CD4-positive, alpha-beta T cell (primary cell): ENCODE measurements around the gene MMP19. TPM values are rescaled to one million over a fixed set of nuclear protein-coding genes. Genes with fewer than 3 reads are reported as not detected.

Experiments used
- ATAC-seq: fragments of 200-7000 bp; cut with Tn5 transposase; one replicate; pipeline ENCODE4 v1.10.0; 2022; ENCODE audit warnings: mild to moderate bottlenecking; ENCODE audit not compliant: poor library complexity
- CTCF ChIA-PET: fragments of 350-600 bp; sonication (Branson Sonifier 250); formaldehyde crosslinking; loops from one replicate; lab custom pipeline; 2021; ENCODE audit warnings: antibody characterized with exemption, inconsistent platforms; lab: Charles Lee
- POLR2A ChIA-PET: fragments of 350-600 bp; sonication (Branson Sonifier 250); formaldehyde crosslinking; loops from one replicate; lab custom pipeline; 2021; ENCODE audit warnings: antibody characterized with exemption, inconsistent platforms; lab: Charles Lee
- DNase-seq, 14 experiments: peaks; one replicate each; pipeline ENCODE4 v3.0.0-alpha.2; 2013 to 2020; ENCODE audit warnings: mixed read lengths in 2 of 14
- H3K27ac ChIP-seq, 2 donors: one replicate each; pipeline versions ENCODE4 v1.5.1 to v1.7.0; 2013; ENCODE audit warnings: low read length in 2 of 2, low read depth in 1 of 2, mild to moderate bottlenecking in 1 of 2
- H3K27me3 ChIP-seq, 2 experiments: 1 replicate in 1 of 2; 2 replicates in 1 of 2; pipeline versions ENCODE4 v1.6.1 to v1.7.0; 2013; ENCODE audit warnings: low read length in 2 of 2, control low read depth in 1 of 2, mild to moderate bottlenecking in 1 of 2, moderate library complexity in 1 of 2; ENCODE audit not compliant: insufficient read depth in 2 of 2, control insufficient read depth in 1 of 2
- H3K36me3 ChIP-seq: one replicate; pipeline ENCODE4 v1.6.1; 2013; ENCODE audit warnings: low read length, control low read depth; ENCODE audit not compliant: insufficient read depth
- H3K4me1 ChIP-seq: one replicate; pipeline ENCODE4 v1.6.1; 2013; ENCODE audit warnings: low read length, control low read depth; ENCODE audit not compliant: insufficient read depth
- H3K4me3 ChIP-seq: one replicate; pipeline ENCODE4 v1.5.1; 2013; ENCODE audit warnings: mild to moderate bottlenecking, low read length, moderate library complexity
- H3K9me3 ChIP-seq, 2 experiments: 1 replicate in 1 of 2; 2 replicates in 1 of 2; pipeline versions ENCODE4 v1.6.1 to v1.7.0; 2013; ENCODE audit warnings: low read length in 2 of 2, mild to moderate bottlenecking in 2 of 2, control low read depth in 1 of 2, moderate library complexity in 1 of 2; ENCODE audit not compliant: control insufficient read depth in 1 of 2, insufficient read depth in 1 of 2
- H3K27ac Mint-ChIP-seq: one replicate; pipeline ENCODE4 v1.8.0; 2020; ENCODE audit warnings: mixed read lengths
- H3K27me3 Mint-ChIP-seq: one replicate; pipeline ENCODE4 v1.8.0; 2021; ENCODE audit warnings: mixed read lengths
- H3K36me3 Mint-ChIP-seq: one replicate; pipeline ENCODE4 v1.8.0; 2021; ENCODE audit warnings: low read depth, mixed read lengths
- H3K4me1 Mint-ChIP-seq: one replicate; pipeline ENCODE4 v1.8.0; 2021; ENCODE audit warnings: low read depth, mixed read lengths
- H3K4me3 Mint-ChIP-seq: one replicate; pipeline ENCODE4 v1.8.0; 2020; ENCODE audit warnings: mild to moderate bottlenecking, mixed read lengths
- H3K9me3 Mint-ChIP-seq: one replicate; pipeline ENCODE4 v1.8.0; 2020; ENCODE audit warnings: mixed read lengths
- intact Hi-C, 2 experiments: fragments of 100-400 bp; cut with DNase I in 1 of 2; cut with micrococcal nuclease in 1 of 2; formaldehyde crosslinking; loops; one replicate each; pipeline versions ENCODE4 v1.15.1 to v1.9.0; 2023 to 2025; cut with DNase I, micrococcal nuclease
- total RNA-seq, 174 experiments: library from RNA in 2 of 174; stranded (reverse) in 2 of 174; gene quantifications; one replicate each; pipeline ENCODE4 v1.2.3 and lab custom pipeline; 2021 to 2026
- TF ChIP-seq, protein P1 (sequence below): fragments of 200-600 bp; IDR thresholded peaks from one replicate; pipeline ENCODE4 v1.8.0; 2022; ENCODE audit warnings: antibody characterized with exemption, mild to moderate bottlenecking

MMP19 gene
- total RNA-seq, 2 experiments from 2014 or later, result not detected

DNA sequence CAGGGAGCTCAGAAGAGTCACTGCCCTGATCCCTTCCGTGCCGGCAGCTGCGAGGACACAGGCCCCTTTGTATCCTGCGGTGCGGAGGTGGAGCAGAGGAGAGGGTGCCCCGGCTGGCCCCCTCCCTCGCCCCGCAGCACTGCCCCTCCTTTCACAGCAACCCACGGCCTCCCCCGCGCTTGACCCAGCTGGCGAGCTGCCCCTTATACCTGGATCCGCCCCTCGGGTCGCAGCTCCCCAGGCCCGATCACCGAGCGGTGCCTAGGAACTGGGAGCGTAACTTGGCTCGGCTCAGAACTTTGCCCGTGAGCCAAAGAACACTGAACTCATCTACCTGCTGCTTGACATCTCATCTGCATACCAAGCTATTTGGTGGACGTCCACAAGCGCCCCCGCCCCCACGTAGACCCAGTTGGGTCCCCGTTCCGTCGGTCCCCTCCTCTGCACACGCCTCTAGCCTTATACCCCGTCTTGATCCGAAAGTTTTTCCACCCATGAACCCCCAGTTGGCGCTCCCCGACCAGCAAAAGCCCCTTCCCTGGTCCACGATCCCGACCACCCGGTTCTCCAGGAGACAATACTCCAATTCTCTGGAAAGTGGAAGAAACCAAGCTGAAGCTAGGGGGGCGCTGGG is 12.7 kb downstream of the MMP19 start:
- H3K36me3 Mint-ChIP-seq, result peaks cover 26% of the 10 kb centered on the region
- Histone ChIP-seq H3K36me3 (peaks cover 2% of the 10 kb centered on the region), H3K9me3 (no peaks in the 10 kb centered on the region), H3K27me3 (no peaks in the 10 kb centered on the region), H3K4me3 (peak overlapping the region; percentile 98), H3K4me1 (peaks cover 58% of the 10 kb centered on the region), H3K27ac (peak overlapping the region; percentile 52 to 70)
- peak overlapping the region; percentile 100 for H3K4me3 Mint-ChIP-seq
- ChIA-PET POLR2A (interaction anchor here (1.0 to 5.1 kb wide), 29 partner anchors 11 to 1281 kb away, joined by 3 to 180 read pairs (median 5); partner anchors contain the start of genes CD63, DGKA, ESYT1 and GDF11), CTCF (interaction anchor here (0.9 to 2.5 kb wide), 8 partner anchors 10 to 184 kb away, joined by 4 to 13 read pairs (median 6); partner anchors contain the start of genes PYM1 and SARNP)
- peak in 11 of 14 experiments; percentile 4 to 54 (median 21) for DNase-seq
- no peaks in the 10 kb centered on the region for H3K27me3 Mint-ChIP-seq
- no peaks in the 10 kb centered on the region for H3K9me3 Mint-ChIP-seq
- TF ChIP-seq, protein P1, sequence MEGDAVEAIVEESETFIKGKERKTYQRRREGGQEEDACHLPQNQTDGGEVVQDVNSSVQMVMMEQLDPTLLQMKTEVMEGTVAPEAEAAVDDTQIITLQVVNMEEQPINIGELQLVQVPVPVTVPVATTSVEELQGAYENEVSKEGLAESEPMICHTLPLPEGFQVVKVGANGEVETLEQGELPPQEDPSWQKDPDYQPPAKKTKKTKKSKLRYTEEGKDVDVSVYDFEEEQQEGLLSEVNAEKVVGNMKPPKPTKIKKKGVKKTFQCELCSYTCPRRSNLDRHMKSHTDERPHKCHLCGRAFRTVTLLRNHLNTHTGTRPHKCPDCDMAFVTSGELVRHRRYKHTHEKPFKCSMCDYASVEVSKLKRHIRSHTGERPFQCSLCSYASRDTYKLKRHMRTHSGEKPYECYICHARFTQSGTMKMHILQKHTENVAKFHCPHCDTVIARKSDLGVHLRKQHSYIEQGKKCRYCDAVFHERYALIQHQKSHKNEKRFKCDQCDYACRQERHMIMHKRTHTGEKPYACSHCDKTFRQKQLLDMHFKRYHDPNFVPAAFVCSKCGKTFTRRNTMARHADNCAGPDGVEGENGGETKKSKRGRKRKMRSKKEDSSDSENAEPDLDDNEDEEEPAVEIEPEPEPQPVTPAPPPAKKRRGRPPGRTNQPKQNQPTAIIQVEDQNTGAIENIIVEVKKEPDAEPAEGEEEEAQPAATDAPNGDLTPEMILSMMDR, result no peak
- intact Hi-C loops, result loop anchor here (1.0 to 10.0 kb wide), 7 partner anchors 13 to 895 kb away; partner anchors contain the start of genes PA2G4 (in 2 of the 2), NACA (in 1 of the 2), PYM1 (in 1 of the 2) and RPS26 (in 1 of the 2)
- peaks cover 61% of the 10 kb centered on the region for H3K4me1 Mint-ChIP-seq
- H3K27ac Mint-ChIP-seq, result peak overlapping the region; percentile 88
- ATAC-seq, result peak; percentile 23

- TF ChIP-seq, protein P1, result no peak
- ATAC-seq (no peak), DNase-seq (peak in 1 of 14 experiments; percentile 31)
- H3K4me3 Mint-ChIP-seq, result peak overlapping the region; percentile 100
- H3K9me3 Mint-ChIP-seq, result no peaks in the 10 kb centered on the region
- H3K4me1 ChIP-seq, result peaks cover 64% of the 10 kb centered on the region
- peak overlapping the region; percentile 98 for H3K4me3 ChIP-seq
- peaks cover 8% of the 10 kb centered on the region for H3K36me3 ChIP-seq
- peaks cover 39% of the 10 kb centered on the region for H3K36me3 Mint-ChIP-seq
- ChIA-PET CTCF (no interaction called here), POLR2A (interaction anchor here (1.2 to 5.1 kb wide), 4 partner anchors 9 to 105 kb away, joined by 3 to 180 read pairs (median 81); partner anchors contain the start of genes DGKA, ORMDL2, PYM1 and SARNP)
- H3K27ac Mint-ChIP-seq, result peak overlapping the region; percentile 88
- H3K27ac ChIP-seq, result peak overlapping the region; percentile 26 to 81
- H3K27me3 ChIP-seq, result no peaks in the 10 kb centered on the region
- H3K9me3 ChIP-seq, result no peaks in the 10 kb centered on the region
- H3K4me1 Mint-ChIP-seq, result peaks cover 69% of the 10 kb centered on the region
- intact Hi-C loops, result loop anchor here (1.0 to 10.0 kb wide), 4 partner anchors 10 to 896 kb away; partner anchors contain the start of genes NACA (in 1 of the 2), ORMDL2 (in 1 of the 2), PA2G4 (in 1 of the 2) and RPS26 (in 1 of the 2)
- H3K27me3 Mint-ChIP-seq, result no peaks in the 10 kb centered on the region
These were observed 14.4 kb downstream of the MMP19 start for GRCh38 chr12:55828357-55828756.

GRCh38 chr12:55827806-55828205 is 14.9 kb downstream of the MMP19 start:
- ATAC-seq (no peak), DNase-seq (peak in 1 of 14 experiments; percentile 23)
- H3K36me3 Mint-ChIP-seq, result peaks cover 44% of the 10 kb centered on the region
- no peaks in the 10 kb centered on the region for H3K27me3 Mint-ChIP-seq
- peaks cover 74% of the 10 kb centered on the region for H3K4me1 Mint-ChIP-seq
- H3K9me3 ChIP-seq, result no peaks in the 10 kb centered on the region
- H3K27me3 ChIP-seq, result no peaks in the 10 kb centered on the region
- no peaks in the 10 kb centered on the region for H3K9me3 Mint-ChIP-seq
- no peak overlapping the region for H3K27ac ChIP-seq
- ChIA-PET CTCF (no interaction called here), POLR2A (interaction anchor here (1.2 to 2.3 kb wide), 3 partner anchors 10 to 105 kb away, joined by 3 to 18 read pairs (median 6); partner anchors contain the start of genes ORMDL2 and SARNP)
- H3K27ac Mint-ChIP-seq, result peak overlapping the region; percentile 88
- intact Hi-C loops, result loop anchor here (1.0 to 10.0 kb wide), 4 partner anchors 10 to 897 kb away; partner anchors contain the start of genes NACA (in 1 of the 2), ORMDL2 (in 1 of the 2), PA2G4 (in 1 of the 2) and RPS26 (in 1 of the 2)
- peak overlapping the region; percentile 100 for H3K4me3 Mint-ChIP-seq
- TF ChIP-seq, protein P1, result no peak
- peaks cover 64% of the 10 kb centered on the region for H3K4me1 ChIP-seq
- peaks cover 14% of the 10 kb centered on the region for H3K36me3 ChIP-seq
- H3K4me3 ChIP-seq, result no peak overlapping the region
